ENCODE results near the gene ACTN1.
"Not testable (repeated sequence)": the region's sequence is repeated elsewhere in the genome, so short reads cannot be mapped to it uniquely, and the experiment has no call there.

The ACTN1 gene

GRCh38 chr14:68979021-68979721 is at the start of gene ACTN1:
Gene ACTN1 (minus strand): TSS chr14:68979302. CDS start chr14:68979056, 246 bp downstream.
- DNase-seq (ENCODE audit: low read depth), result peak; percentile 14

GRCh38 chr14:69027242-69027913 is 48.3 kb upstream of the ACTN1 start:
- no peak for DNase-seq (ENCODE audit: low read depth)

GRCh38 chr14:69023035-69023434 is 43.9 kb upstream of the ACTN1 start:
- DNase-seq (ENCODE audit: low read depth), result no peak

GRCh38 chr14:69022093-69022492 is 43.0 kb upstream of the ACTN1 start:
- not testable (repeated sequence) for DNase-seq (ENCODE audit: low read depth)

- no peak for DNase-seq (ENCODE audit: low read depth)
Measured at GRCh38 chr14:69017706-69018105, 38.6 kb upstream of the ACTN1 start.

GRCh38 chr14:69014829-69015259 is 35.7 kb upstream of the ACTN1 start:
- no peak for DNase-seq (ENCODE audit: low read depth)

- DNase-seq (ENCODE audit: low read depth), result no peak
Measured at GRCh38 chr14:69013943-69014782, 35.1 kb upstream of the ACTN1 start.

GRCh38 chr14:69012256-69012953 is 33.3 kb upstream of the ACTN1 start:
- no peak for DNase-seq (ENCODE audit: low read depth)

- no peak for DNase-seq (ENCODE audit: low read depth)
Measured at GRCh38 chr14:69010648-69011047, 31.5 kb upstream of the ACTN1 start.

- DNase-seq (ENCODE audit: low read depth), result no peak
Measured at GRCh38 chr14:69008421-69008884, 29.4 kb upstream of the ACTN1 start.

GRCh38 chr14:69006346-69006745 is 27.2 kb upstream of the ACTN1 start:
- no peak for DNase-seq (ENCODE audit: low read depth)

GRCh38 chr14:69005432-69006148 is 26.5 kb upstream of the ACTN1 start:
- DNase-seq (ENCODE audit: low read depth), result no peak

GRCh38 chr14:69004731-69005431 is 25.8 kb upstream of the ACTN1 start:
- no peak for DNase-seq (ENCODE audit: low read depth)

- DNase-seq (ENCODE audit: low read depth), result no peak
Measured at GRCh38 chr14:69003626-69004025, 24.5 kb upstream of the ACTN1 start.

- no peak for DNase-seq (ENCODE audit: low read depth)
Measured at GRCh38 chr14:69002069-69002468, 23.0 kb upstream of the ACTN1 start.

- no peak for DNase-seq (ENCODE audit: low read depth)
Measured at GRCh38 chr14:69001375-69001774, 22.3 kb upstream of the ACTN1 start.

GRCh38 chr14:68998062-68998461 is 19.0 kb upstream of the ACTN1 start:
- DNase-seq (ENCODE audit: low read depth), result no peak

- DNase-seq (ENCODE audit: low read depth), result no peak
Measured at GRCh38 chr14:68995731-68996130, 16.6 kb upstream of the ACTN1 start.

GRCh38 chr14:68994056-68994455 is 15.0 kb upstream of the ACTN1 start:
- no peak for DNase-seq (ENCODE audit: low read depth)

GRCh38 chr14:68987653-68988036 is 8.5 kb upstream of the ACTN1 start:
- DNase-seq (ENCODE audit: low read depth), result no peak
